Activated naive CD4-positive, alpha-beta T cell treated with anti-CD3 and anti-CD28 coated beads, Interleukin-2, amount 10 ng/mL, durations not matched to agents 7 days and 5 days (primary cell): Measurements from ENCODE around the gene MGAT5.

ENCODE experiments used
- CTCF ChIA-PET: fragments of 350-600 bp; sonication (Branson Sonifier 250); formaldehyde crosslinking; loops from one replicate; lab custom pipeline; 2021; ENCODE audit warnings: antibody characterized with exemption; lab: Charles Lee
- DNase-seq: peaks from one replicate; pipeline ENCODE4 v3.0.0-alpha.2; 2020
- H3K27ac Mint-ChIP-seq: one replicate; pipeline ENCODE4 v1.8.0; 2021; ENCODE audit warnings: mild to moderate bottlenecking, moderate library complexity, mixed read lengths
- H3K27me3 Mint-ChIP-seq: one replicate; pipeline ENCODE4 v1.8.0; 2021; ENCODE audit warnings: mild to moderate bottlenecking, mixed read lengths
- H3K36me3 Mint-ChIP-seq: one replicate; pipeline ENCODE4 v1.8.0; 2021; ENCODE audit warnings: mixed read lengths
- H3K4me1 Mint-ChIP-seq: one replicate; pipeline ENCODE4 v1.8.0; 2021; ENCODE audit warnings: mixed read lengths
- H3K4me3 Mint-ChIP-seq: one replicate; pipeline ENCODE4 v1.8.0; 2021; ENCODE audit warnings: mild to moderate bottlenecking, moderate library complexity, mixed read lengths
- H3K9me3 Mint-ChIP-seq: one replicate; pipeline ENCODE4 v1.8.0; 2021; ENCODE audit warnings: mixed read lengths

Gene MGAT5

DNA sequence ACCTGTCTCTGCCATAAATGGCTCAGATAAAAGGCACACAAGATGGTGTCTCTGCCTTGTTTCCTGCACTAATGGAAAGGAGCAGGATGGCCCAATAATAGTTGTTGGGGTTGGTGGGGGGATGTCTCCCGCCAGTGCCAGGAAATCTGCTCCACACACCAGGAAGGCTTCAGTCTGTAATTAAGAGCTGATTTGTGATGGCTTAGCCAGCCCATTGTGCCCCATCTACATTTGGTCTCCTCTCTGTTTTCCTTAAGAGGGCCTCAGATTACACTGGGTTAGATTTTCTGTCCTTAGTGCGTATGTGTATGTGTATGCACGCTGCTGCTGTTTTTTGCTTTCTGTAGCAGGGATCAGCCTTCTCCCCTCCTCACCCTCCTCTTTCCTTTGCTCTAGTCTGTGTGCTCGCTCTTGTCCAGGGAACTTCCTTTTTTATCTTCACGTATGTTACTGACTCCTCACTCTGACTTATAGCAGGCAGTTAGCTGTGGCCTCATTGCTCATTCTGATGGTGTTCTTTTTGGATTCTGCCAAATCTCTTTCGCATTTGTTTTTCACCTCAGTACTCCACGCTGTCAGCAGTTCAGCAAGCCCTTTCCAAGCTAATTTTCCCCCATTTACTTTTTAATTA, 33.4 kb upstream of the MGAT5 start:
- no peaks in the 10 kb centered on the region for H3K27me3 Mint-ChIP-seq
- H3K4me3 Mint-ChIP-seq, result no peak overlapping the region
- peaks cover 49% of the 10 kb centered on the region for H3K4me1 Mint-ChIP-seq
- no peak for DNase-seq
- H3K9me3 Mint-ChIP-seq, result no peaks in the 10 kb centered on the region
- CTCF ChIA-PET, result interaction anchor here (1.2 kb wide), 1 partner anchor 10 kb away, joined by 4 read pairs; no protein-coding TSS in a partner anchor
- peaks cover 5% of the 10 kb centered on the region for H3K36me3 Mint-ChIP-seq
- H3K27ac Mint-ChIP-seq, result no peak overlapping the region

DNA sequence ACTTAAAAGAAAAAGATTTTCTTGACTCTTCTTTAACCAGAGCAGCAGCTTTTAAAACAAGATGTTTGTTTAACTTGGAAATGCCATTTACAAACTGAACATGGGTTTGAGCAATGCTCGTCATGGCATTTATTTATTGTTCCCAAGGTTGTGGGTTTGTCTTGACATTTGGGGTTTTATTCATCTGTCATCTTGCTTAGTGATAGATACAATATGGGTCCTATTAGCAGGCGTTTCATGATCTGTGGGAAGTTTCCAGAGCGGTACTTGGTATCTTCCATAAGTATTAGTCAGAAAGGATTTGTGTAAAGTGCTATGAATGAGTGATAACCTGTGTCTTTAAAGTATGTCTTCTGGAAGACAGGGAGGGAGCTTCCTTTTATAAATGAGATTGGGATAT, 29.9 kb upstream of the MGAT5 start:
- Mint-ChIP-seq H3K4me1 (peaks cover 23% of the 10 kb centered on the region), H3K27ac (no peak overlapping the region), H3K36me3 (peaks cover 10% of the 10 kb centered on the region), H3K4me3 (no peak overlapping the region), H3K27me3 (no peaks in the 10 kb centered on the region), H3K9me3 (peaks cover 13% of the 10 kb centered on the region)
- CTCF ChIA-PET, result interaction anchor here (0.6 to 1.4 kb wide), 2 partner anchors 20 to 96 kb away, joined by 3 read pairs; no protein-coding TSS in a partner anchor
- no peak for DNase-seq

DNA sequence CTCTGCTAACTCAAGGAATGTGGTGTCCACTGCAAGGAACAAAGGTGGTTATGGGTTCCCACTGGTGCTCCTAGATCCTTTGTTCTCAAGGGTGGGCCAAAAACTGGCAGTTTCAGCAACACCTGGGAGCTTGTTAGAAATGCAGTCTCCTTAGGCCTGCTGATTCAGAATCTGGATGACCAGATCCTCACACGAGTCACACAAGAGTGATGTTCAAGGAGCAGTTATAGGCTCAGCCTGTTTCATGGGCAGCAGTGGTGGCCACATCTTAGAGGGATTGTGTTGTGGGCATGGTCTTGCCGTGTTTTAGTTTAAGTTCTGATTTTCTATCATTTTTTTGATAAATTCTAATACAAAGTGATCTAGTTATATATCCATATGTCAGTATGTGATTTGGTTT, 28.7 kb upstream of the MGAT5 start:
- H3K9me3 Mint-ChIP-seq, result peaks cover 14% of the 10 kb centered on the region
- CTCF ChIA-PET, result interaction anchor here (1.0 kb wide), 1 partner anchor 187 kb away, joined by 5 read pairs; no protein-coding TSS in a partner anchor

DNA sequence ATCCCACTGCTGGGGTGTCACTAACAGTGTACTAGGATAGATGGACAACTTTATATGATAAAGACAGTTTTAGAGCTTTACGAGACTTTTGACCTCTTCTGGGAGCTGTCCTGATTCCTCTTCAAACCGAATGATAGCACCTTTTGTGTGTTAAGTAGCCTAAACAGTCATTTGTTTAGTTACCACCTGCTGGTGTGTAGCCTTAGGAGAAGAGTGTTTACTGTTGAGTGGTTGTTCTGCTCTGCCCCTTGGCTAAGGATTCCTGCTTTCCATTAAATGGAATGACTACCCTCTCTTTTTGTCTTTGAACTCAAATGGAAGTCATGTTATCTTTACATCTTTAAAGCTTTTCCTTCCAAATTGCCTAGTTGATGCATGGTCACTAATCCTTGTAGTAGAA, 28.0 kb upstream of the MGAT5 start:
- Mint-ChIP-seq H3K4me1 (peaks cover 11% of the 10 kb centered on the region), H3K9me3 (peaks cover 14% of the 10 kb centered on the region), H3K4me3 (no peak overlapping the region), H3K27ac (no peak overlapping the region), H3K27me3 (no peaks in the 10 kb centered on the region), H3K36me3 (peaks cover 12% of the 10 kb centered on the region)
- CTCF ChIA-PET, result interaction anchor here (0.9 to 1.6 kb wide), 3 partner anchors 10 to 186 kb away, joined by 3 to 5 read pairs (median 4); no protein-coding TSS in a partner anchor
- no peak for DNase-seq

More for the DNA sequence above, 28.7 kb upstream of the MGAT5 start:
- H3K4me3 Mint-ChIP-seq, result no peak overlapping the region
- H3K27me3 Mint-ChIP-seq, result no peaks in the 10 kb centered on the region
- peaks cover 12% of the 10 kb centered on the region for H3K36me3 Mint-ChIP-seq
- peaks cover 14% of the 10 kb centered on the region for H3K4me1 Mint-ChIP-seq
- DNase-seq, result no peak
- H3K27ac Mint-ChIP-seq, result no peak overlapping the region

DNA sequence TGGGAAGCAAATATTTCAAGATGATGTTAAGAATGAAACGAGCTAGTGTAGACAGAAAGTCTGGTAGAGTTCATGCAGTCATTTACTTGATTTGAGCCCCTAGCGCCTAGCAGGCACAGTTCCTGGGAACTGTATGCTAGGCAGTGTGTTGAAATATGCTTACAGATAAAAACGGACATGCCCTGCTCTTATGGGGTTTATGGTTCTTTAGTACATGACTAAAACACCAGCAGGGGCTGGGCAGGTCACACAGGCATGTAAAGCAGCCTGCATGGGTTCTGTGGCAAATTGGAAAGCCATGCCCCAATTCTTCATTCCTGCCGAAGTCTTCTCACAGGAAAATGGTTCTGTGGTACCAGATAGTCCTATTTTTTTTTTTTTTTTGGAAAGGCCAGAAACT, 27.3 kb upstream of the MGAT5 start:
- CTCF ChIA-PET, result interaction anchor here (0.9 to 3.1 kb wide), 3 partner anchors 11 to 108 kb away, joined by 3 to 14 read pairs (median 4); no protein-coding TSS in a partner anchor
- H3K4me1 Mint-ChIP-seq, result peaks cover 19% of the 10 kb centered on the region
- no peaks in the 10 kb centered on the region for H3K27me3 Mint-ChIP-seq
- peaks cover 12% of the 10 kb centered on the region for H3K36me3 Mint-ChIP-seq
- no peak overlapping the region for H3K4me3 Mint-ChIP-seq
- H3K9me3 Mint-ChIP-seq, result peaks cover 14% of the 10 kb centered on the region
- no peak for DNase-seq
- no peak overlapping the region for H3K27ac Mint-ChIP-seq

DNA sequence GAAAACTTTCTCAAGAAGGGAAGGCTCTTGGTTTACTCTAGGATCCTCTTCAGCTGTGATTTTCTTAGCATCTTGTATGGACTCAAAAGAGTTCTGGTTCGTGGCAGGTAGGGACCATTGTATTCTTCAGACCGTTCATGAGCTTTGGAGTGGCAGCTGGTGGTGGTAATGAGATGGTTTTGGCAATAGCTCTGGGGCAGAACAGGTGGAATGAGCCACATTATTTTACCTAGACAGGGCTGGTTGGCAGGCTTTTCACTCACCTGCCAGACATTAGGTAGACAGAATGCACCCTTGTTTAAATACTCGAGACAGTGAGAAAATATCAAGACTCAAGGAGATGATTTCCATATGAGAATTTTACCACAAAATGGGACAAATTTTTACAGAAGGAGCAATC, 26.2 kb upstream of the MGAT5 start:
- CTCF ChIA-PET, result interaction anchor here (1.0 to 3.1 kb wide), 4 partner anchors 9 to 184 kb away, joined by 3 to 14 read pairs (median 6); no protein-coding TSS in a partner anchor
- Mint-ChIP-seq H3K9me3 (peaks cover 18% of the 10 kb centered on the region), H3K4me1 (peaks cover 29% of the 10 kb centered on the region), H3K27ac (no peak overlapping the region), H3K27me3 (no peaks in the 10 kb centered on the region), H3K4me3 (no peak overlapping the region), H3K36me3 (peaks cover 16% of the 10 kb centered on the region)
- no peak for DNase-seq

DNA sequence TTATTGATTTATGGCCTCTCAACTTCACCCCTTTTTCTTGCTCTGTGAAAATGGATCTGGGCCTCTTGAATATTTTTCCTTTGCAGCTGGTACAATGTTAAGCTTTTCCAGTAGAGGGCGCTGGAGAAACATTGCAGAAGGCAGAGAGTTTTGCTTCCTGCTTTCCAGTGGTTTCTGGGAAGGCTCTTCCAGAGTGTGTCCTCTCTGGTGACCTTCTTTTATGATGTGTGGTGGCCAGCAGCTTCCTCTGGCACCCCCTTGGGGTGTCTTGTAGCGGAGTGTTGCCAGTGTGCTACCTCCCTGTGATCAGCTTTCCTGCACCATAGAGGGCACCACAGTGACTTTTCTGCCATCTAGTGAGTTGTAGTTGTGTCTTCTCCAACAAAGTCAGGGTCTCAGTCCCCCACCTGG, 25.4 kb upstream of the MGAT5 start:
- Mint-ChIP-seq H3K27ac (no peak overlapping the region), H3K36me3 (peaks cover 16% of the 10 kb centered on the region), H3K4me3 (no peak overlapping the region), H3K27me3 (no peaks in the 10 kb centered on the region), H3K4me1 (peaks cover 38% of the 10 kb centered on the region), H3K9me3 (peaks cover 18% of the 10 kb centered on the region)
- CTCF ChIA-PET, result interaction anchor here (0.6 to 3.1 kb wide), 7 partner anchors 9 to 183 kb away, joined by 3 to 14 read pairs (median 5); no protein-coding TSS in a partner anchor
- no peak for DNase-seq

DNA sequence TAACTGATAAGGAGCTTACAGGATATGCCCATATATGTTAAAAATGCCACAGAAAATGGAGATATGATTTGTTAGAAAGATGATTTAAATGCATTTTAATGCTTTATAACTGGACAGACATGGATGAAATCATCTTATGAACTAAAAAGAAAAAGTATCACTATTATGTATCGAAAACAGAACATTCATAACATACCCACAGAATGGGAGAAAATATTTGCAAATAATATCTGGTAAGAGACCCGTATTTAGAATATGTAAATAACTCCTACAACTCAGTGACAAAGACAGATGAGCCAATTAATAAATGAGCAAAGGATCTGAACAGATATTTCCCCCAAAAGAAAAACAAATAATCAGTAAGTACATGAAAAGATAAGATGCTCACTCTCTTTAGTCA, 24.3 kb upstream of the MGAT5 start:
- Mint-ChIP-seq H3K27me3 (no peaks in the 10 kb centered on the region), H3K4me3 (no peak overlapping the region), H3K9me3 (peaks cover 18% of the 10 kb centered on the region)

DNA sequence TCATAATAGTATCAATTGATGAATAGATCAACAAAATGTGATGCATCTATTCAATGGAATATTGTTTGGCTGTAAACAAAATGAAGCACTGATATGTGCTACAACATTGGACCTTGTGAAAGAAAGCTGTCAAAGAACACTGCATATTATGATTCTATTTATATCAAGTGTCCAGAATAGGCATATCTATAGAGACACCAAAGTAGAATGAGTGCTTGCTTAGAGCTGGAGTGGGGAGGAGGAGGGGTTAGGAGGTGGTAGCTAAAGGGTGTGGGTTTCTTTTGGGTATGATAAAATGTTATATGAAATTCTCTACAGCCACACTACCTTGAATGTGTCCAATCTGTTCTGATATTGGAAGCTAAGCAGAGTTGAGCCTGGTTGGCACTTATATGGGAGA, 23.0 kb upstream of the MGAT5 start:
- DNase-seq, result no peak
- CTCF ChIA-PET, result interaction anchor here (0.6 to 1.5 kb wide), 7 partner anchors 10 to 181 kb away, joined by 3 to 4 read pairs (median 3); no protein-coding TSS in a partner anchor
- Mint-ChIP-seq H3K27me3 (no peaks in the 10 kb centered on the region), H3K4me1 (peaks cover 60% of the 10 kb centered on the region), H3K36me3 (peaks cover 20% of the 10 kb centered on the region), H3K27ac (no peak overlapping the region), H3K9me3 (peaks cover 18% of the 10 kb centered on the region), H3K4me3 (no peak overlapping the region)

More for the DNA sequence above, 24.3 kb upstream of the MGAT5 start:
- no peak for DNase-seq
- H3K4me1 Mint-ChIP-seq, result peaks cover 48% of the 10 kb centered on the region
- H3K36me3 Mint-ChIP-seq, result peaks cover 16% of the 10 kb centered on the region
- H3K27ac Mint-ChIP-seq, result no peak overlapping the region
- CTCF ChIA-PET, result interaction anchor here (1.3 to 3.1 kb wide), 6 partner anchors 10 to 182 kb away, joined by 3 to 14 read pairs (median 5); no protein-coding TSS in a partner anchor

DNA sequence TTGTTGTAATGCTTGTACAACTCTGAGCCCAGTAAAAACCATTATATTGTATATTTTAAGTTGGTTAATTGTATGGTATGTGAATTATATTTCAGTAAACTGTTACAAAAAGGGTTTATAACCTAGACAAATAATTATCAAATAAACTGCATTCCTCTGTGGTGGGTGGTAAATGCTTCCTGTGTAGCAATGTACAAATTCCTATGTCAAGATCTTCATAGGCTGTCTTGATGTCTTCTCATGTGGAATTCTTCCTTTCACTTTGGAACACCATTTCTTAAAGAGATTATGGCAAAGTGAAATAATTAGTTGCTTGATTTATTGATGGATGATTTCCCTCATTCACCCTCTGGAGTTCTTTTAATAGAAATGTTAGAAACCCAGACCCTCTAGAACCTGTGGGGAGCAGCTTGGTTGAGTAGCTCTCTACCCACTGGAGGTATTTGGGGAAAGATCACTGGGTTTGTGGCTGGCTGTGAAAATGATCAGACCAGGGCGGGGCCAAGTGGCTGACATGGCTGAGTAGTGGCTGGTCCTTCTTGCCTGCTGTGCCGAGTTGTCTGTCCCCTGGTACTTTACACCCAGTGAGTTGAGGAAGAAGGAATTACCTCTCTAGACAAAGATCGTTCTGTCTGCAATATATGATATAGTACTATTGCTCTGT, 22.4 kb upstream of the MGAT5 start:
- peak overlapping the region; percentile 87 for H3K27ac Mint-ChIP-seq
- CTCF ChIA-PET, result interaction anchor here (0.6 to 1.5 kb wide), 6 partner anchors 11 to 180 kb away, joined by 3 to 4 read pairs (median 3); no protein-coding TSS in a partner anchor
- peaks cover 18% of the 10 kb centered on the region for H3K9me3 Mint-ChIP-seq
- H3K36me3 Mint-ChIP-seq, result peaks cover 22% of the 10 kb centered on the region
- H3K4me3 Mint-ChIP-seq, result no peak overlapping the region
- H3K27me3 Mint-ChIP-seq, result no peaks in the 10 kb centered on the region
- no peak for DNase-seq
- peaks cover 66% of the 10 kb centered on the region for H3K4me1 Mint-ChIP-seq

DNA sequence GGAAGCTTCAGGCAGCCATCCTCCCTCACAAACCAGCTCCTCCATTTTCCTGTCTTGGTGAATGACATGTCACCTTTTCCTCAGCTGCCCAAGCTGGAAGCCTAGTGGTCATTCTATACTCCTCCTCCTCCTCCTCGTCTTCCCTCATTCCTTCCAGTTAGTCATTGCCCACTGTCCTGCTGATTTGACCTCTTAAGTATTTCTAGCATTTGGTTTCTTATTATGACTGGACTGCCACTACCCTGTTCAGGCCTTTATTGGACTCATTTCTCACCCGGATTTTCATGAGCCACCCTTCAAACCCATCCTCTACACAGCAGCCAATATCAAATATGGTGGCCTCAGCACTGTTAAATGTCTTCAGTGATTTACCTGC, 21.9 kb upstream of the MGAT5 start:
- CTCF ChIA-PET, result interaction anchor here (1.1 to 1.2 kb wide), 2 partner anchors 57 to 180 kb away, joined by 3 read pairs; no protein-coding TSS in a partner anchor
- peaks cover 71% of the 10 kb centered on the region for H3K4me1 Mint-ChIP-seq
- peak overlapping the region; percentile 87 for H3K27ac Mint-ChIP-seq
- H3K27me3 Mint-ChIP-seq, result no peaks in the 10 kb centered on the region
- H3K9me3 Mint-ChIP-seq, result peaks cover 18% of the 10 kb centered on the region
- peaks cover 22% of the 10 kb centered on the region for H3K36me3 Mint-ChIP-seq
- DNase-seq, result no peak
- H3K4me3 Mint-ChIP-seq, result no peak overlapping the region

DNA sequence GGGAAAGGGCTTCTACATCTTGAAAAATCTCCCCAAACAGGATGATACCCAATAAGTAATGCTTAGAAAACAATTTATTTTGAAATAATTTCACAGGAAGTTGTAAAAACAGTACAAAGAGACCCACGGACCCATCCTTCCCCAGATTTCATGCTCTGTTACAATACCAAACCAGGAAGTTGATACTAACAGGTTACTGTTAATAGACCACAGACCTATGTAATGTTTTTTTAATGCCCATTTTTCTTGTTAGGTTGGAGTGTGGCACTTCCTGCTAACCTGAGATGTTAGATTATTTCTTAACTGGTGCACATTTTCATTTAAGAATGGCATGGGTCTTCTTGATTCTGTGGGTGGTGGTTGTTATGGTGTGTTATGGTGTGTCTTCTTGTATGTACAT, 21.4 kb upstream of the MGAT5 start:
- Mint-ChIP-seq H3K4me1 (peaks cover 74% of the 10 kb centered on the region), H3K4me3 (peak overlapping the region; percentile 25), H3K9me3 (peaks cover 18% of the 10 kb centered on the region), H3K36me3 (peaks cover 22% of the 10 kb centered on the region), H3K27me3 (no peaks in the 10 kb centered on the region), H3K27ac (peak overlapping the region; percentile 87)
- no peak for DNase-seq
- CTCF ChIA-PET, result interaction anchor here (1.0 kb wide), 1 partner anchor 116 kb away, joined by 4 read pairs; no protein-coding TSS in a partner anchor

DNA sequence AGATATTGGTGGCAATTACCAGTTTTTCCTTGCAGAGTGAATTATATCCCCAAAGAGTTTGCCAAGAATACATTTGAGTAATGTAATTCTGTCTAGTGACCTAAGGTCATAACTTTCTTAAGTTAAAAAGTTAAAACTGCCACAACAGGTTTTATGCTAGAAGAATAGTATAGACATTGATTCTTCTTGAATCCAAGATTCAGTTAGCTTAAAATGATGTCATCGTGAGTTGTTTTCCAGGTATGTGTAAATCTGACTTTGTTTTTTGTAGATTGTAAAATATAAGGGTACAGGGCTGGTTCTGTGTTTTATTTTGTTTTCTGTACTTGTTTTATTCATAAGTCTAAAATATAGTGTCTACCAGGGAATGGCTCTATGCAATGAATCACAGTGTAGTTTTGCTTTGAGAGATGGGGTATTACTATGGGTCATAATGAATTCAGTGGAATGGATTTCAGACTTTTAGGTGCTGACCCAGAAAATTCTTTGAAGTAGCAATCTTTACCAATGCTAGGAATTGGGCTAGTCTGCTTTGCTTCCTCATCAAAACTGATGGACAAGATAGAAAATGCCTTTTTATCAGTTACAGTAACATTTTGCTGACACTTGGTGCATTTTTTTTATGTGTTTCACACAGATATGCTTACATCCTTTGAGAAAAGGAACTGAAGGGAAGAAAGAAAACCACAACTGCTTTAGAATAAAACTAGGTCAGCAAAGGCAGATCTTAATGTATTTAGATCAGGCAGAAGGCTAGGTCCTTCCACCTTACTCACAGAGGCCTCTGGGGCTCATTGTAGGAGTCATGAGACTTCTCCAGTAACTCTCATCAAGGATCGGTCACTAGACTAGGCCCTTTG, 20.8 kb upstream of the MGAT5 start:
- peak; percentile 34 for DNase-seq
- H3K27ac Mint-ChIP-seq, result peak overlapping the region; percentile 87
- peaks cover 12% of the 10 kb centered on the region for H3K9me3 Mint-ChIP-seq
- CTCF ChIA-PET, result interaction anchor here (1.0 to 1.1 kb wide), 2 partner anchors 12 to 117 kb away, joined by 3 to 4 read pairs; no protein-coding TSS in a partner anchor
- H3K4me1 Mint-ChIP-seq, result peaks cover 70% of the 10 kb centered on the region
- H3K4me3 Mint-ChIP-seq, result peak overlapping the region; percentile 25
- H3K36me3 Mint-ChIP-seq, result peaks cover 16% of the 10 kb centered on the region
- H3K27me3 Mint-ChIP-seq, result no peaks in the 10 kb centered on the region
